Gastroesophageal sphincter (tissue), 3 donors: ENCODE results near the gene AFF2.

Experiments
- CTCF ChIP-seq, 4 experiments: fragments of 200-600 bp in 2 of 4; fragments of 450-650 bp in 2 of 4; sonication (generic) in 1 of 4; IDR thresholded peaks; one replicate each; pipeline ENCODE4 v1.5.1; 2017 to 2019; ENCODE audit warnings: antibody characterized with exemption in 4 of 4, mild to moderate bottlenecking in 2 of 4, moderate library complexity in 2 of 4
- EP300 ChIP-seq: sonication (generic); formaldehyde crosslinking; IDR thresholded peaks from one replicate; pipeline ENCODE4 v1.6.1; 2017; ENCODE audit warnings: antibody characterized with exemption, mild to moderate bottlenecking
- POLR2A ChIP-seq, 2 donors: fragments of 450-650 bp; IDR thresholded peaks; one replicate each; pipeline ENCODE4 v1.6.1; 2017; ENCODE audit warnings: antibody characterized with exemption in 2 of 2, mild to moderate bottlenecking in 2 of 2, moderate library complexity in 1 of 2
- POLR2AphosphoS5 ChIP-seq: sonication (generic); formaldehyde crosslinking; IDR thresholded peaks from one replicate; pipeline ENCODE4 v1.6.1; 2017; ENCODE audit warnings: antibody characterized with exemption

- TF ChIP-seq POLR2AphosphoS5 (no peak), CTCF (IDR thresholded peaks at IDR 0.05) (no peak), EP300 (no peak), POLR2A (IDR thresholded peaks at IDR 0.05) (no peak)
Measured at GRCh38 chrX:148865277-148866210, 365.1 kb downstream of the AFF2 start.
